Type B pancreatic cell (in vitro differentiated cells): ENCODE measurements around the gene KRT81. TPM values are rescaled to one million over a fixed set of nuclear protein-coding genes. Genes with fewer than 3 reads are reported as not detected.
"Not testable (repeated sequence)": the region's sequence is repeated elsewhere in the genome, so short reads cannot be mapped to it uniquely, and the experiment has no call there.

Experiments used
- DNase-seq: peaks from one replicate; pipeline ENCODE4 v3.0.0; 2021; ENCODE audit warnings: mixed read lengths; ENCODE audit not compliant: unreplicated experiment; ENCODE audit errors: extremely low spot score
- H3K27ac Mint-ChIP-seq: 2 replicates; pipeline ENCODE4 v1.8.0; 2021; ENCODE audit warnings: mild to moderate bottlenecking, mixed read lengths
- H3K27me3 Mint-ChIP-seq: 2 replicates; pipeline ENCODE4 v1.8.0; 2021; ENCODE audit warnings: mixed read lengths
- H3K36me3 Mint-ChIP-seq: 2 replicates; pipeline ENCODE4 v1.8.0; 2021; ENCODE audit warnings: mixed read lengths
- H3K4me1 Mint-ChIP-seq: one replicate; pipeline ENCODE4 v1.8.0; 2021; ENCODE audit warnings: mixed read lengths; ENCODE audit not compliant: unreplicated experiment
- H3K4me3 Mint-ChIP-seq: 2 replicates; pipeline ENCODE4 v1.8.0; 2021; ENCODE audit warnings: mild to moderate bottlenecking, mixed read lengths
- H3K9me3 Mint-ChIP-seq: 2 replicates; pipeline ENCODE4 v1.8.0; 2021; ENCODE audit warnings: mixed read lengths
- total RNA-seq: library from RNA; stranded (reverse); gene quantifications from 2 replicates; pipeline ENCODE4 v1.2.1, GENCODE V29; 2021; ENCODE audit warnings: low replicate concordance
- TF ChIP-seq, protein P1 (sequence below): fragments of 200-600 bp; sonication (generic); conservative IDR thresholded peaks from 2 replicates; pipeline ENCODE4 v1.5.0; 2021; ENCODE audit warnings: antibody characterized with exemption, mild to moderate bottlenecking

The KRT81 gene
- total RNA-seq, 1 donor from 2014 or later: 0.31 TPM

DNA sequence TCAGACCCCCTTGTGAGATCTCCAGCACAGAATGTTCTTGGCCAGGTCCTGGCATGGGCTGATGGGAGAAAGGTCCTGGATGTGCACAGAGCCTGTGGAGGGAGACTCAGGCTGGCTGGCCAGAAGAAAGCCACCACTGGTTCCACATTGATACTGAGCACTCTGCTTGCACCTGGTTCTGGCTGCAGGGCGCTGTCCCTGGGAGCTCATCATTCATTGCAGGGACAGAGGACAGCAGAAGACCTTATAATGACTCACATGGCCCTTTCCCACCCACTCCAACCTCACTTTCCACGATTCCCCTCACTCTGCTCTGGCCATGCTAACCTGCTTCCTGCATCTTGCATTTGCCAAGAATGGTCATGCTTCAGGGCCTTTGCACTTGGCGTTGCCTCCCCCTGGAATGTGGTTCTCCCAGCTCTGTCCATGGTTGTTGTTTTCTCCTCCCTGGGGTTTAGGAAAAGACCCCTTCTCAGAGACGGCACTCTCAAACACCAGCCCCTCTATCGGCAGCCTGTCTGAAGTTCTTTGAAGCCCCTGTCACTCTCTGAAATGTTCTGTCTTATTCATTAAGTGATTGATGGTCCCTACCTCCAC, 48.0 kb downstream of the KRT81 start:
- Mint-ChIP-seq H3K27me3 (peaks cover 5% of the 10 kb centered on the region), H3K36me3 (peaks cover 4% of the 10 kb centered on the region), H3K4me3 (peak overlapping the region; percentile 65), H3K9me3 (no peaks in the 10 kb centered on the region), H3K27ac (peak overlapping the region; percentile 87), H3K4me1 (peaks cover 45% of the 10 kb centered on the region)
- TF ChIP-seq, protein P1, sequence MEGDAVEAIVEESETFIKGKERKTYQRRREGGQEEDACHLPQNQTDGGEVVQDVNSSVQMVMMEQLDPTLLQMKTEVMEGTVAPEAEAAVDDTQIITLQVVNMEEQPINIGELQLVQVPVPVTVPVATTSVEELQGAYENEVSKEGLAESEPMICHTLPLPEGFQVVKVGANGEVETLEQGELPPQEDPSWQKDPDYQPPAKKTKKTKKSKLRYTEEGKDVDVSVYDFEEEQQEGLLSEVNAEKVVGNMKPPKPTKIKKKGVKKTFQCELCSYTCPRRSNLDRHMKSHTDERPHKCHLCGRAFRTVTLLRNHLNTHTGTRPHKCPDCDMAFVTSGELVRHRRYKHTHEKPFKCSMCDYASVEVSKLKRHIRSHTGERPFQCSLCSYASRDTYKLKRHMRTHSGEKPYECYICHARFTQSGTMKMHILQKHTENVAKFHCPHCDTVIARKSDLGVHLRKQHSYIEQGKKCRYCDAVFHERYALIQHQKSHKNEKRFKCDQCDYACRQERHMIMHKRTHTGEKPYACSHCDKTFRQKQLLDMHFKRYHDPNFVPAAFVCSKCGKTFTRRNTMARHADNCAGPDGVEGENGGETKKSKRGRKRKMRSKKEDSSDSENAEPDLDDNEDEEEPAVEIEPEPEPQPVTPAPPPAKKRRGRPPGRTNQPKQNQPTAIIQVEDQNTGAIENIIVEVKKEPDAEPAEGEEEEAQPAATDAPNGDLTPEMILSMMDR: no peak
- no peak for DNase-seq

DNA sequence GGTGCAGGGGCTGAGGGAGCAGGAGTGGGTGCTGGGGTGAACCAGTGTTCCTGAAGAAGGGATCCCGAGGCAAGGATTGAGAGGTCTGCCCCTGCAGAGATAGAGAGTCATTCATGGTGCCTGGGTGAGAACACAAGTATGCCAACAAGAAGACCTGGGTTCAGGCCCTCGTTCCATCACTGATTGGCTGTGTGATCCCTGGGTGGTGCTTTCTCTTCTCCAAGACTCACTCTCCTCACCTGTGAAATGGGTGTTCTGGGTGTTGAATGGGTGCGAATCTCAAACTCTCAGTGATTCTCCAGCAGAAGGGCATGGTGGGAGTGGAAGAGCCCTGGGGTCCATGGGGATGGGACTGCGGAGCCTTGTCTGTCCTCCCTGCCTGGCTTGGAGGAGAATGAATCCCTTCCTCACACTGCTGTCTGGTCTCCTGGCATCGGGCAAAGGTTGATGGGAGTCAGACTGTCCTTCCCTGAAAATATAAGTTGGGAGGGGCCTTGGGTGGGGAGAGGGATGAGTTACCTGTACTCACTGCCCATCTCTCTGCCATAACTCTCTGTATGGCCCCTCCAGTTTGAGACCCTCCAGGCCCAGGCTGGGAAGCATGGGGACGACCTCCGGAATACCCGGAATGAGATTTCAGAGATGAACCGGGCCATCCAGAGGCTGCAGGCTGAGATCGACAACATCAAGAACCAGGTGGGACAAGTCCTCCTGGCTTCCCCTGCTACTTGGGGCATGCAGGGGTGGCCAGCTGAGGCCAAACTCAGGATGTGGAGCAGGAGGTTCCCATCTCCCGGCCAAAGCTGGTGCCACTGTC, 48.7 kb downstream of the KRT81 start:
- DNase-seq: no peak
- Mint-ChIP-seq H3K4me1 (peaks cover 42% of the 10 kb centered on the region), H3K4me3 (no peak overlapping the region), H3K9me3 (no peaks in the 10 kb centered on the region), H3K36me3 (peaks cover 4% of the 10 kb centered on the region), H3K27ac (peak overlapping the region; percentile 31), H3K27me3 (peaks cover under 1% of the 10 kb centered on the region)
- TF ChIP-seq, protein P1: no peak

DNA sequence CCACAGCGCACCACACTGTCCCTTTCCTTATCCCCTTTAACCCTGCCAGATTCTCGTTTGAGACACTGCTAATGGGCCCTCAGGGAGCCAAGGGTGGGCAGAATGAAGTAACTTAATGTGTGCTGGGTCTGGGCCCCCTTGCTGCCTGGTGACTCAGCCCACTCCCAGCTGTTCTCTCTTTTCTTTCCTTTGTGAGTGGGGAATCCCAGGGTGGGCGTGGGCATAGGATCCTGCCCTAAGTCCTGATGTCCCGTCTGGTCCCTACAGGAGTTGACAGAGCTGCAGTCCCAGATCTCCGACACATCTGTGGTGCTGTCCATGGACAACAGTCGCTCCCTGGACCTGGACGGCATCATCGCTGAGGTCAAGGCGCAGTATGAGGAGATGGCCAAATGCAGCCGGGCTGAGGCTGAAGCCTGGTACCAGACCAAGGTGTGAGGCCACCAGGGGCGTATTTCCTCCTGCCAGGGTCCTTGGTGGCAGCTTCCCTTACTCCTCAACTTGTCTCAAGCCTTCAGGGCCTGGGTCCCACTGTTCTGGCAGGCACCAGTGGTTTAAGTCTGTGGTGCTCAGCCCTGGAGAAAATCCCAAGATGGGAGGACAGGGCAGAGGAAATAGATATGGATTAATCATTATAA, 50.0 kb downstream of the KRT81 start:
- Mint-ChIP-seq H3K27me3 (no peaks in the 10 kb centered on the region), H3K27ac (no peak overlapping the region), H3K4me3 (no peak overlapping the region), H3K36me3 (peaks cover 4% of the 10 kb centered on the region), H3K4me1 (peaks cover 30% of the 10 kb centered on the region), H3K9me3 (no peaks in the 10 kb centered on the region)
- no peak for DNase-seq
- TF ChIP-seq, protein P1: no peak

DNA sequence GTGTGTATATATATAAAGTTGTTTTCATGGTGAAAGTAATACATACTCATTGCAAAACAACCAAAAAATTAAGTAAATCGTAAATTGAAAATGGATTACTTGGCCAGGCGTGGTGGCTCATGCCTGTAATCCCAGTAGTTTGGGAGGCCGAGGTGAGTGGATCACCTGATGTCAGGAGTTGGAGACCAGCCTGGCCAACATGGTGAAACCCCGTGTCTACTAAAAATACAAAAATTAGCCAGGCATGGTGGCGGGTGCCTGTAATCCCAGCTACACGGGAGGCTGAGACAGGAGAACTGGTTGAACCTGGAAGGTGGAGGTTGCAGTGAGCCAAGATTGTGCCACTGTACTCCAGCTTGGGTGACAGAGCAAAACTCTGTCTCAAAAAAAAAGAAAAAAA, 51.1 kb downstream of the KRT81 start:
- H3K4me1 Mint-ChIP-seq: peaks cover 27% of the 10 kb centered on the region

DNA sequence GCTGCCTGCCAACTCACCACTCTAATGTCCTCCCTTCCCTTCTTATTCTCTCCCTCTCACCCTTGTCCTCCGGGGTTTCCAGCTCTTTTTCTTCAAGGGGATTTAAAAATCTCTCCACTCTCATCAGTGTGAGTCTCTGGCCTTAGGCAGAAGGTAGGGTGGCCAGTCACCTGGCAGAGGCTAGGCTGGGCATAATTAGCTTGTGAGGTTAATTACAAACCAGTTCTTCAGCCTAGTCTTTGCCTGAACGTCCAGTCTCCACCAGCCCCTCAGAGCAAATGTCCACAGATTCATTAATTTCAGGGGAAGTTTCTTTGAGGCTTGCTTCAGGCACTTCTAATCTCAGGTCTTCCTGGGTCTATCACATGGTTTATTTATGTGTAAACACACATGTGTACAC, 51.6 kb downstream of the KRT81 start:
- peak overlapping the region; percentile 46 for H3K27ac Mint-ChIP-seq
- no peaks in the 10 kb centered on the region for H3K9me3 Mint-ChIP-seq
- TF ChIP-seq, protein P1: no peak
- H3K27me3 Mint-ChIP-seq: peaks cover 7% of the 10 kb centered on the region
- H3K4me3 Mint-ChIP-seq: no peak overlapping the region
- peaks cover 4% of the 10 kb centered on the region for H3K36me3 Mint-ChIP-seq
- peaks cover 27% of the 10 kb centered on the region for H3K4me1 Mint-ChIP-seq
- DNase-seq: no peak

More for the DNA sequence above, 51.1 kb downstream of the KRT81 start:
- H3K9me3 Mint-ChIP-seq, H3K4me3 Mint-ChIP-seq, H3K27ac Mint-ChIP-seq, H3K36me3 Mint-ChIP-seq, DNase-seq, H3K27me3 Mint-ChIP-seq: not testable (repeated sequence)
